Suprapubic skin (tissue), 4 donors: ENCODE data around the gene C12orf50. TPM values are rescaled to one million over a fixed set of nuclear protein-coding genes. Genes with fewer than 3 reads are reported as not detected.
"Not testable (repeated sequence)": the region's sequence is repeated elsewhere in the genome, so short reads cannot be mapped to it uniquely, and the experiment has no call there.

Experiments
- DNase-seq, 2 donors: peaks; one replicate each; pipeline ENCODE4 v3.0.0-alpha.2; 2019; ENCODE audit warnings: low spot score in 2 of 2
- H3K27ac ChIP-seq: fragments of 200-600 bp; sonication (generic); one replicate; pipeline ENCODE4 v1.5.1; 2019
- H3K27me3 ChIP-seq: fragments of 200-600 bp; sonication (generic); one replicate; pipeline ENCODE4 v1.5.1; 2019
- H3K36me3 ChIP-seq: fragments of 200-600 bp; sonication (generic); one replicate; pipeline ENCODE4 v1.5.1; 2019
- H3K4me1 ChIP-seq: fragments of 200-600 bp; sonication (generic); one replicate; pipeline ENCODE4 v1.5.1; 2019
- H3K4me3 ChIP-seq: fragments of 200-600 bp; sonication (generic); one replicate; pipeline ENCODE4 v1.5.1; 2019; ENCODE audit warnings: mild to moderate bottlenecking
- H3K9me3 ChIP-seq: fragments of 200-600 bp; sonication (generic); one replicate; pipeline ENCODE4 v1.5.1; 2019
- EP300 ChIP-seq: sonication (generic); formaldehyde crosslinking; IDR thresholded peaks from one replicate; pipeline ENCODE4 v1.6.1; 2017; ENCODE audit warnings: antibody characterized with exemption
- POLR2A ChIP-seq, 2 donors: fragments of 450-650 bp; IDR thresholded peaks; one replicate each; pipeline ENCODE4 v1.6.1; 2017; ENCODE audit warnings: antibody characterized with exemption in 2 of 2, mild to moderate bottlenecking in 2 of 2, moderate library complexity in 2 of 2
- POLR2AphosphoS5 ChIP-seq, 3 donors: sonication (generic); formaldehyde crosslinking; IDR thresholded peaks; one replicate each; pipeline ENCODE4 v1.6.1; 2017; ENCODE audit warnings: antibody characterized with exemption in 3 of 3
- WGBS: methylation state at CpG from one replicate; pipeline ENCODE4 v1.1.5; 2018; 5-methylcytosine and 5-hydroxymethylcytosine counted together
- total RNA-seq, 4 donors: library from RNA; depleted of rRNA; stranded (reverse); fragments of >200 nt; gene quantifications; one replicate each; pipeline ENCODE4 v1.1.0, GENCODE V29; 2016
- TF ChIP-seq, protein P1 (sequence below), 2 donors: fragments of 200-600 bp in 1 of 2; fragments of 450-650 bp in 1 of 2; sonication (generic) in 1 of 2; IDR thresholded peaks; one replicate each; pipeline ENCODE4 v1.5.1; 2016 to 2019; ENCODE audit warnings: antibody characterized with exemption in 2 of 2, mild to moderate bottlenecking in 1 of 2, moderate library complexity in 1 of 2

The C12orf50 gene
- total RNA-seq, 4 donors from 2014 or later: not detected

DNA sequence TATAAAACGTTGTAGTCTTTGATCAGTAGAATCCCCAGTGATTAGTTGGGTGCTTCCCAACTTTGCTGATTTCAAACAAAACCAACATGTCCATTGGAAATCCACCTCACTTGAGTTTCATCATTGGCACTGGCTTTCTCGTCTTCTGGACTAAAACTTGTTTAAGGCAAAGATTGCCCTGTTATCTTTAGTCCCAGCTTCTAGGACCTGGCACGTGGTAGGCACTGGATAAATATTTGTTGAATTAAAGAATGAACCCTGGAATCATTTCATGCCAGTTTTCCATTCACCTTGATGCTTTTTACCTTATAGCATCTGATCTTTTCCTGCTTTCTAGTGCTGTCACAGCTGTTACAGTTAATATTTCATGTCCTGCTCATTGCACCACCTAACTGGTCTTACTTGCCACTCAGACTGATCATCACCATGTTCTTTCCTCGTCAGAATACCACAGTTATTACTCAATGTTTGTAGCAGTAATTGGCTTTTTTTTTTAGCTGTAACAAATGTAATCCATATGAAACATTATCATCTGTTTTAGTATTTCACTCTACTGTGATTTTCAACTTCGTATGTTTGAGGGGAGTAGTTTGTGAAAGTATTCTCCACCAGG lies 7.3 kb upstream of the C12orf50 start:
- TF ChIP-seq POLR2AphosphoS5 (IDR thresholded peaks at IDR 0.05): peak in 1 of 3 donors; percentile 31
- no peak for TF ChIP-seq POLR2A (IDR thresholded peaks at IDR 0.05)
- TF ChIP-seq, protein P1, sequence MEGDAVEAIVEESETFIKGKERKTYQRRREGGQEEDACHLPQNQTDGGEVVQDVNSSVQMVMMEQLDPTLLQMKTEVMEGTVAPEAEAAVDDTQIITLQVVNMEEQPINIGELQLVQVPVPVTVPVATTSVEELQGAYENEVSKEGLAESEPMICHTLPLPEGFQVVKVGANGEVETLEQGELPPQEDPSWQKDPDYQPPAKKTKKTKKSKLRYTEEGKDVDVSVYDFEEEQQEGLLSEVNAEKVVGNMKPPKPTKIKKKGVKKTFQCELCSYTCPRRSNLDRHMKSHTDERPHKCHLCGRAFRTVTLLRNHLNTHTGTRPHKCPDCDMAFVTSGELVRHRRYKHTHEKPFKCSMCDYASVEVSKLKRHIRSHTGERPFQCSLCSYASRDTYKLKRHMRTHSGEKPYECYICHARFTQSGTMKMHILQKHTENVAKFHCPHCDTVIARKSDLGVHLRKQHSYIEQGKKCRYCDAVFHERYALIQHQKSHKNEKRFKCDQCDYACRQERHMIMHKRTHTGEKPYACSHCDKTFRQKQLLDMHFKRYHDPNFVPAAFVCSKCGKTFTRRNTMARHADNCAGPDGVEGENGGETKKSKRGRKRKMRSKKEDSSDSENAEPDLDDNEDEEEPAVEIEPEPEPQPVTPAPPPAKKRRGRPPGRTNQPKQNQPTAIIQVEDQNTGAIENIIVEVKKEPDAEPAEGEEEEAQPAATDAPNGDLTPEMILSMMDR (IDR thresholded peaks at IDR 0.05): no peak
- no peak for TF ChIP-seq EP300
- no peak for DNase-seq
- WGBS: 24% methylated on average over 5 of the region's 5 CpGs
- H3K4me3 ChIP-seq: peak overlapping the region; percentile 90
- no peaks in the 10 kb centered on the region for H3K27me3 ChIP-seq
- H3K27ac ChIP-seq: peak overlapping the region; percentile 86
- no peaks in the 10 kb centered on the region for H3K36me3 ChIP-seq
- peaks cover 29% of the 10 kb centered on the region for H3K4me1 ChIP-seq
- no peaks in the 10 kb centered on the region for H3K9me3 ChIP-seq

DNA sequence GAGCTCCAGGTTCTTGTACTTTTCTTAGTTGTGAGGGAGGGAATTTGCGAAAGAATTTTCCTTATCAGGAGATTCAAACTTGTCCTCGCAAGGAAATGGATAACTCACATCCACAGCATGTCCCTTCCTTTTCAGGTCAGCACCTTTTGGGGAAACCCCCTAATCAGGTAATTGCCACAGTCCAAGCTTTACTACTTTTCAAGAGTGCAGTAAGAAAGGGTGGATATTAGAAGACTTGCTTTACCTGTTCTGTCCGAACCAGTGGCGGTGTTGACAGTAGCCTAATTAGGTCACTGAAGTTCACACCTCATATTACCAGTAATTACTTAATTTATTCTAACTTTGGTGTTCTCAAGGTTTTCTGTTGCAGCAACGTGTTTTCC lies 6.7 kb upstream of the C12orf50 start:
- no peaks in the 10 kb centered on the region for H3K9me3 ChIP-seq
- 9% methylated on average over 5 of the region's 5 CpGs for WGBS
- H3K4me1 ChIP-seq: peaks cover 29% of the 10 kb centered on the region
- H3K4me3 ChIP-seq: peak overlapping the region; percentile 90
- H3K27ac ChIP-seq: peak overlapping the region; percentile 86
- no peaks in the 10 kb centered on the region for H3K36me3 ChIP-seq
- TF ChIP-seq POLR2A (IDR thresholded peaks at IDR 0.05) (no peak), POLR2AphosphoS5 (IDR thresholded peaks at IDR 0.05) (no peak), EP300 (no peak)
- TF ChIP-seq, protein P1 (IDR thresholded peaks at IDR 0.05): no peak
- no peak for DNase-seq
- no peaks in the 10 kb centered on the region for H3K27me3 ChIP-seq

DNA sequence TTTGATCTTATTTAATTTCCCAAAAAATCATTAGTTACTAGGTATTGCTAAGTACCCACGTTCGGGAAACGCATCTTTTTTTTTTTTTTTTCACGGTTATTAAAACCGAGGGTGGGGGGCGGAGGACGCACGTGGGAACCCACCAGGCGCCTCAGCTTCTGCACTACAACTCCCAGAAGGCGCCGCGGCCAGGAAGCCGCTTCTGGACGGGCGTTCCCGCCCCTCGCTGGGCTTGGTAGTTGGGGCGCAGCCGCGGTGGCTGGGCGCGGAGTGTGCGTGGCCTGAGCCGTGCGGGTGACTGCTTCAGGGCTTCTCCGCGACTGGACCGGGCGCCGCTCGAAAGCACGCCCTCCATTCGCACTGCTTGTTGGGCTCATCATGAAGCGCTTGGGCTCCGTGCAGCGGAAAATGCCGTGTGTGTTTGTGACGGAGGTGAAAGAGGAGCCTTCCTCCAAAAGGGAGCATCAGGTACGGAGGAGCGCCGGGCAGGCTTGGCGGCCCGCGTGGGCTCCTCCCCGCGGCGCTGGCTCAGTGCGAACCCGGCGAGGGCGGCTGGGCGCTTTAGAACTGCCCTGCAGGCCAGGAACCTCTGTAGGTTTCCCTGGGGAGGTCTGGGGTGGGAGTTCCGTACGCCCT lies 6.2 kb upstream of the C12orf50 start:
- no peaks in the 10 kb centered on the region for H3K36me3 ChIP-seq
- no peaks in the 10 kb centered on the region for H3K27me3 ChIP-seq
- DNase-seq: peak; percentile 91 to 93
- H3K27ac ChIP-seq: peak overlapping the region; percentile 86
- under 1% methylated on average over 23 of the region's 54 CpGs for WGBS
- H3K4me1 ChIP-seq: peaks cover 29% of the 10 kb centered on the region
- peak in 1 of 3 donors; percentile 58 for TF ChIP-seq POLR2AphosphoS5 (IDR thresholded peaks at IDR 0.05)
- no peak for TF ChIP-seq EP300
- peak; percentile 29 to 53 for TF ChIP-seq POLR2A (IDR thresholded peaks at IDR 0.05)
- peak overlapping the region; percentile 90 for H3K4me3 ChIP-seq
- H3K9me3 ChIP-seq: no peaks in the 10 kb centered on the region

DNA sequence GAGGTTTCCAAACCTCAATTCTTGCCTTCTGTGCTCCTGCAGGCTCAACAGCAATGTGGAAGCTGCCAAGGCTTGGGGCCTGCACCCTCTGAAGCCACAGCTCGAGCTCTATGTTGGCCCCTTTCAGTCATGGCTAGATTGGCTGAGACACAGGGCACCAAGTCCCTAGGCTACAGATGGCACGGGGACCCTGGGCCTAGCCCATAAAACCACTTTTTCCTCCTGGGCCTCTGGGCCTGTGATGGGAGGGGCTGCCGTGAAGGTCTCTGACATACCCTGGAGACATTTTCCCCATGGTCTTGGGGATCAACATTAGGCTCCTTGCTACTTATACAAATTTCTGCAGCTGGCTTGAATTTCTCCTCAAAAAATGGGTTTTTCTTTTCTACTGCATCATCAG lies 2.0 kb upstream of the C12orf50 start:
- H3K27me3 ChIP-seq, H3K9me3 ChIP-seq, H3K4me3 ChIP-seq, DNase-seq, H3K27ac ChIP-seq, H3K4me1 ChIP-seq, H3K36me3 ChIP-seq: not testable (repeated sequence)
- 100% methylated on average over 3 of the region's 3 CpGs for WGBS

DNA sequence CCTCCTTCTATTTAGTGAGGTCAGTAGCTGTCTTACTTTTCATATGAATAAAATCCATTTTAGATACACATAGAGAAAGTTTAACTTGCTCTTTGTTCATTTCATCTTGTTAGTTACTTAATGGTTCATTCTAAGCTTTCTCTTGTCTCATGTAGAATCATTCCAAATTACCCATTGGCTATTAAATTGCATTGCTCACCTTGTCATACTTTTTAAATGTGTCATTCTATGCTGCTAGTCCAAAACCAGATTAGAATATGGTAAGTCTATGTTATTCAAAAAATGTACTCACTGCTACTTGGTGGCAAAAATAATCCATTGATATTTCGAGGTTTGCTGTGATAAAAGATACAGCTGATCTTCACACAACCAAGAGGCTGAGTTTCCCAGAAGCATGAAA lies 3.0 kb downstream of the C12orf50 start:
- Histone ChIP-seq H3K27ac (no peak overlapping the region), H3K9me3 (no peaks in the 10 kb centered on the region), H3K27me3 (no peaks in the 10 kb centered on the region), H3K4me3 (no peak overlapping the region), H3K4me1 (no peaks in the 10 kb centered on the region), H3K36me3 (no peaks in the 10 kb centered on the region)
- 74% methylated on average over 1 of the region's 1 CpG for WGBS
- TF ChIP-seq POLR2A (IDR thresholded peaks at IDR 0.05): no peak
- no peak for DNase-seq

DNA sequence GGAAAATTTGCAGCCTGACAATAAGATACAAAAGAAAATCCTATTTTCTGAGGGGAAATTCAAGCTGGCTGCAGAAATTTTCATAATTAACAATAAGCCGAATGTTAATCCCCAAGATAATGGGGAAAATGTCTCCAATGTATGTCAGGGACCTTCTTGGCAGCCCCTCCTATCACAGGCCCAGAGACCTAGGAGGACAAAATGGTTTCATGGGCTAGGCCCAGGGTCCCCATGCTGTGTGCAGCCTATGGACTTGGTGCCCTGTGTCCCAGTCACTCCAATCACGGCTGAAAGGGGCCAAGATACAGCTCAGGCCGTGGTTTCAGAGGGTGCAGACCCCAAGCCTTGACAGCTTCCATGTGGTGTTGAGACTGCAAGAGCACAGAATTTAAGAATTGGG lies 11.2 kb downstream of the C12orf50 start:
- Histone ChIP-seq H3K27me3 (no peaks in the 10 kb centered on the region), H3K4me1 (no peaks in the 10 kb centered on the region), H3K27ac (no peak overlapping the region), H3K4me3 (no peak overlapping the region), H3K36me3 (no peaks in the 10 kb centered on the region), H3K9me3 (peaks cover 12% of the 10 kb centered on the region)
- TF ChIP-seq EP300: no peak
- DNase-seq: no peak
- 88% methylated on average over 3 of the region's 3 CpGs for WGBS

DNA sequence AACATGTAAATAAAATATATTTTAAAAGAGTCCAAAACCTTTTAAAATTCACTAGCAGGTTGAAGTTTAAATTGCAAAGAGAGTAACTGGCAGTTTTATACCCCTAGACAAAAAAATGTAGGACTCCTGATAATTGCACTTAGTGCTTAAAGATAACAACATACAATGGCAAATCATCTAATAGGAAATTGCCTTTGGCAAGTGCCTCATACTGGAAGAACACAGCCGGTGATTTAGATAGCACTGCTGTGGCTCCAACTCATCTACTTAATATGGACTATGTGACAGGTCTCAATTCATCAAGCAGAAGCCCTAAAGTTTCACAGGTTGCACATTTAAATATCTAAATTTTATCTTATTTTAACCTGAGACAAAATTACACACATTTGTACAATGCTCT lies 13.4 kb downstream of the C12orf50 start:
- no peak for DNase-seq
- Histone ChIP-seq H3K27ac (no peak overlapping the region), H3K36me3 (no peaks in the 10 kb centered on the region), H3K4me3 (no peak overlapping the region), H3K27me3 (no peaks in the 10 kb centered on the region), H3K9me3 (peaks cover 12% of the 10 kb centered on the region), H3K4me1 (no peaks in the 10 kb centered on the region)
- 30% methylated on average over 1 of the region's 1 CpG for WGBS
- TF ChIP-seq, protein P1 (IDR thresholded peaks at IDR 0.05): no peak
- TF ChIP-seq POLR2AphosphoS5 (IDR thresholded peaks at IDR 0.05): no peak
- TF ChIP-seq POLR2A (IDR thresholded peaks at IDR 0.05): no peak
- TF ChIP-seq EP300: no peak
